AG09319 (cell line): ENCODE data around the gene SLC30A4.

Experiments used
- DNase-seq: peaks from one replicate; pipeline ENCODE4 v3.0.0-alpha.2; 2010; ENCODE audit warnings: low read depth; ENCODE audit errors: extremely low read depth
- TF ChIP-seq, protein P1 (sequence below): IDR thresholded peaks from 2 replicates; pipeline ENCODE4 v1.5.1; 2011; ENCODE audit warnings: low read depth, mild to moderate bottlenecking, inconsistent platforms, low read length, moderate library complexity

SLC30A4 gene

DNA sequence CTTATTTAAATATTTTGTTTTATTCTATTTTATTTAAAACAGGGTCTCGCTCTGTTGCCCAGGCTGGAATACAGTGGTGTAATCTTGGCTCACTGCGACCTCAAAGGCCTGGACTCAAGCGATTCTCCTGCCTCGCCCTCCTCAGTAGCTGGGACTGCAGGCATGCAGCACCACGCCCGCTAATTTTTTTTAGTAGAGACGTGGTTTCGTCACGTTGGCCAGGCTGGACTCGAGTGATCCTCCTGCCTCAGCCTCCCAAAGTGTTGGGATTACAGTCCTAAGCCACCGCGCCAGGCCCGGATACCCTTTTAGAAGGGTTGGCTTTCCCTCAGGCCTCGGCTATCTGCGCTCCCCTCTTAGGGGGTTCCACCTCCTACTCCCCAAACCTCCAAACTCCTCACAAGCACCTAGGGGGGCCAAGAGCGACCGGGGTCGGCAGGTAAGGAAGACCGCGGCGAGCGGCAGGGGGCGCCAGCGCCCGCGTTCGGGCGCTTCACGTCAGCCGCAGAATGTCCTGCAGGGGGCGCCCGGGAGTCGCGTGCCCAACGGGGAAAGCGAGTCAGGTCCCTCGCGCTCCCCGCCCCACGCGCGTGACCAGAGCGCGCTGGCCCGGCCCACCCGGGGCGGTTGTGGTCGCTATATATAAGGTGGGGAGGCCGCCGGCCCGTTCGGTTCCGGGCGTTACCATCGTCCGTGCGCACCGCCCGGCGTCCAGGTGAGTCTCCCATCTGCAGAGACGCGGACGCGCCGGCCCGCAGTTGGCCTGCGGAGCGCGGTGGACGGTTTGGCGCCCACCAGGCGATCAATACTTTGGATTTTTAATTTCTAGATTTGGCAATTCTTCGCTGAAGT, 92.4 kb downstream of the SLC30A4 start:
- peak; percentile 22 for DNase-seq
- TF ChIP-seq, protein P1, sequence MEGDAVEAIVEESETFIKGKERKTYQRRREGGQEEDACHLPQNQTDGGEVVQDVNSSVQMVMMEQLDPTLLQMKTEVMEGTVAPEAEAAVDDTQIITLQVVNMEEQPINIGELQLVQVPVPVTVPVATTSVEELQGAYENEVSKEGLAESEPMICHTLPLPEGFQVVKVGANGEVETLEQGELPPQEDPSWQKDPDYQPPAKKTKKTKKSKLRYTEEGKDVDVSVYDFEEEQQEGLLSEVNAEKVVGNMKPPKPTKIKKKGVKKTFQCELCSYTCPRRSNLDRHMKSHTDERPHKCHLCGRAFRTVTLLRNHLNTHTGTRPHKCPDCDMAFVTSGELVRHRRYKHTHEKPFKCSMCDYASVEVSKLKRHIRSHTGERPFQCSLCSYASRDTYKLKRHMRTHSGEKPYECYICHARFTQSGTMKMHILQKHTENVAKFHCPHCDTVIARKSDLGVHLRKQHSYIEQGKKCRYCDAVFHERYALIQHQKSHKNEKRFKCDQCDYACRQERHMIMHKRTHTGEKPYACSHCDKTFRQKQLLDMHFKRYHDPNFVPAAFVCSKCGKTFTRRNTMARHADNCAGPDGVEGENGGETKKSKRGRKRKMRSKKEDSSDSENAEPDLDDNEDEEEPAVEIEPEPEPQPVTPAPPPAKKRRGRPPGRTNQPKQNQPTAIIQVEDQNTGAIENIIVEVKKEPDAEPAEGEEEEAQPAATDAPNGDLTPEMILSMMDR = no peak; the same call in none of the 2 replicates
